ENCODE data around the gene NFRKB.

NFRKB gene

GRCh38 chr11:129935723-129936122 lies 40.3 kb upstream of the NFRKB start:
- no peak for TF ChIP-seq CTCF (IDR thresholded peaks at IDR 0.05; ENCODE audit: insufficient read depth, missing control alignments)
- FAIRE-seq (no peak), DNase-seq (ENCODE audit: insufficient read length, low spot score) (no peak)

GRCh38 chr11:129933891-129934290 lies 38.5 kb upstream of the NFRKB start:
- DNase-seq (ENCODE audit: insufficient read length, low spot score) (no peak), FAIRE-seq (no peak)
- no peak for TF ChIP-seq CTCF (IDR thresholded peaks at IDR 0.05; ENCODE audit: insufficient read depth, missing control alignments)

- no peak for FAIRE-seq
- TF ChIP-seq CTCF (IDR thresholded peaks at IDR 0.05; ENCODE audit: insufficient read depth, missing control alignments), result no peak
- no peak for DNase-seq (ENCODE audit: insufficient read length, low spot score)
Measured at GRCh38 chr11:129933262-129933661, 37.9 kb upstream of the NFRKB start.

- no peak for TF ChIP-seq CTCF (IDR thresholded peaks at IDR 0.05; ENCODE audit: insufficient read depth, missing control alignments)
- FAIRE-seq (no peak), DNase-seq (ENCODE audit: insufficient read length, low spot score) (no peak)
Measured at GRCh38 chr11:129932381-129933067, 37.1 kb upstream of the NFRKB start.

GRCh38 chr11:129930743-129931142 lies 35.4 kb upstream of the NFRKB start:
- no peak for FAIRE-seq
- DNase-seq (ENCODE audit: insufficient read length, low spot score), result no peak
- no peak for TF ChIP-seq CTCF (IDR thresholded peaks at IDR 0.05; ENCODE audit: insufficient read depth, missing control alignments)

GRCh38 chr11:129930296-129930695 lies 34.9 kb upstream of the NFRKB start:
- DNase-seq (ENCODE audit: insufficient read length, low spot score) (no peak), FAIRE-seq (no peak)
- no peak for TF ChIP-seq CTCF (IDR thresholded peaks at IDR 0.05; ENCODE audit: insufficient read depth, missing control alignments)

- DNase-seq (ENCODE audit: insufficient read length, low spot score) (no peak), FAIRE-seq (no peak)
- TF ChIP-seq CTCF (IDR thresholded peaks at IDR 0.05; ENCODE audit: insufficient read depth, missing control alignments), result no peak
Measured at GRCh38 chr11:129929721-129930120, 34.3 kb upstream of the NFRKB start.
